HG03108 (cell line): ENCODE data around the gene TRIM75.
"Not testable (repeated sequence)": the region's sequence is repeated elsewhere in the genome, so short reads cannot be mapped to it uniquely, and the experiment has no call there.

Experiments
- ATAC-seq: cut with Tn5 transposase; IDR thresholded peaks from one replicate; pipeline ENCODE4 v1.9.1; 2021; ENCODE audit warnings: moderate library complexity; ENCODE audit not compliant: unreplicated experiment

The TRIM75 gene

DNA sequence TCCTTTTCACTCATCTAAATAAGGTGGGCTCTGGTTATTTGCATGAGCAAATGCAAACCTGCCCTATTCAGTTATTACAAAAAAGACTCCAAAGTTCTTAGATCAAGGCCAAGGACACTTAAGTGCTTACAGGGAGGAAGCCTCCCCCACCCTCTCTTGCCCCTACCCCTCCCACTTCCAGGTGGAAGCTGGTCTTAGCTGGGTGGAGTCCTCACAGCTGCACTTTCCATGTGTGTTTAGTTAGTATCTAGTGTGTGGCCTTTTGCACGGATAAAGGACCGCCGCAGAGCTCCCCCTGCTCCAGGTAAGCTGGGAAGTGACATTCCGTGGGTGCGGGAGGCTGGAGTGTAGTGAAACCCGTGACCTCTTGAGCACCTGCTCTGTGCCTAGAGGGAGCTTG, at the start of gene TRIM75:
TSS of gene TRIM75 (plus strand) at position 222 of the 400 bp plus-strand sequence. CDS start 5,282 bp downstream, outside the sequence.
- ATAC-seq = no peak

DNA sequence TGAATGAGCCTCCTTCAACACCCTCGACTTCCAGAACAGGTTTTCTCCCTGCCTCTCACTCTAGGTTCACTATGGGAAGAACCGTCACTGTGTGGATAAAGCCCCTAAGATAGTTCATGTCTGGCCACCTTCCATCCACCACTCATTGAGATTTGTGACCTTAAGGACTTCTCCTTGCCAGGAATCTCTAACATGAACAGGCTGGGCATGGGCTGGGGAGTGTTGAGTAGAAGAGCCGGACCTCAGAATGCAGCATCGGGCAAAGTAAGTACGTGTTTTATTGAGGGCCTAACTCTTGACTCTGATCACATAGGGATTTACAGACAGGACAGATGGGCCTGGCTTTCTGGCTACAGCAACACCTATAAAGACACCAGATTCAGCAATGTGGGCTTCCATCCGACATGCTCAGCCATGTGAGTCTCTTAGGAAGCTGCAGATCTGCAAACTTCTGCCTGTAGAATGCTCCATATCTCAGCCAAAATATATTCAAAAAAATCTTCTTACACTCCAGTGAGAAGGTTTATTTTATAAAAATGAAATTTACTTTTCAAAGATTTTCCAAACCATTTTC, 48.2 kb upstream of the TRIM75 start:
- ATAC-seq = no peak

DNA sequence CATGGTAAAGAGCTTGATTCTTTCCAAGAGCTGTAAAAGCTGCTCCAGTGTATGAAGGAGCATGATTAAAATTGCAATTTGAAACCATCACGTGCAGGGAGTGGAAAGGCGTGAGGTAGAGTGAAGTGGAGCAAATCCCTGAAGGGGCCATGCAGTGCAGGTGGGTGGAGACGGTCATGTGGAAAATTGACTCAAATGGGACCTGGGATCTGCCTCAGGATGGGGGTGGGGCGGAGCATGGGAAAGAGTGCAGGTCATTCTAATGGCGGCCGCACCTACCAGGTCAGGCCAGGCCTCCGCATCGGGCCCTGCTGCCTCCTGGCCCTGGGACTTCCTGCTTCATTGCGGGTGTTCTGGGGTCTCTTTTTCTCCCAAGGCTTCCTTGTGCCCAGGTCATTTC, 47.2 kb upstream of the TRIM75 start:
- ATAC-seq = no peak

DNA sequence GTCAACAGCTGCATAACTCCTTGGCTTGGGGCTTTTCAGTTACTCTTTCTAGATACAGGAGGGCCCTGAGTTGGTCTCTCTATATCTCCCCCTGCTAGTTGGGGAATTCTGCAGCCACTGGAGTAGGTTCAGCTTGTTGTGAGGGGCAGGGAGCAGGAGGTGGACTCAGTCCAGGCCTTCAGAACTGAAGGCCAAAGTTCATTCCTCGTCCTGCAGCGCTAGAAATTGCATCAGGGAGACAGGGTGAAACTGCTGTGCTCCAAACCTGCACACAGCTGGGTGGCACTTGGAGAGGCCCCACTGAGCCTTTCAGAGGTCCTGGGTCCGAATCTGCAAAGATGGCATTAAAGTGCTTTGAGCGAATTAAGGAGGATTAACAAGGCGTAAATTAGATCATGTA, 46.8 kb upstream of the TRIM75 start:
- ATAC-seq = no peak

DNA sequence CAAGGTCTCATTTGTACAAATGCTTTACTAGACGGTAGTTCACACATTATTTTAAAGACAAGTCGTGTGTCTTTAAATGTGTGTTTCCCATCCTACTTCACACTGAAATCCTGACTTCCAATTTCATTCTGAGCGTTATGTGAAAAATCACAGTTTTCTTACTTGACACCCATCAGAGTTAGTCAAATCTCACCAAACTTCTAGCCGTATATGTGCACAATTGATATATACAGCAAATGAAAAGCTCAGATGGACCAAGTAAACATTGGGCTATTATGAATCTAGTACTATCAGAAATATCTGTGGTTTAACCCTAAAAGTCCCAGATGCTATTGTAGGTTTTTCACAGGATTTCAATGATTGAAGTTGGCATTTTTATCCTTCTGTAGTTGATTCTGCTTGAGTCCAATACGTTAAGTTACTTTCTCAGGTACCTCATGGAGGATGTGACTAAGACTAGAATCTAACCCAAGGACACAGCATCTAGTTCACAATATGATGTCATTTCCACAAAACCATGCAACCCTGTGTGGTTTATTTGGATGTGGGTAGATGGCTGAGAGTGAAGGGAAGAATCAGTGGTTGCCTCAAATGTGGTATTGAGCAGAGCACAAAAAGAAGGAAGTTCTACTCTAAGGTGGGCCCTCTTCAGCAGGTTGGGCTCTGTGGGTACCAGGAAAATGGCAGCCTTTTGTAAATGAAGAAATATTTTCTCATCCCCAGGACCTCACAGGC, 44.0 kb upstream of the TRIM75 start:
- ATAC-seq = no peak

DNA sequence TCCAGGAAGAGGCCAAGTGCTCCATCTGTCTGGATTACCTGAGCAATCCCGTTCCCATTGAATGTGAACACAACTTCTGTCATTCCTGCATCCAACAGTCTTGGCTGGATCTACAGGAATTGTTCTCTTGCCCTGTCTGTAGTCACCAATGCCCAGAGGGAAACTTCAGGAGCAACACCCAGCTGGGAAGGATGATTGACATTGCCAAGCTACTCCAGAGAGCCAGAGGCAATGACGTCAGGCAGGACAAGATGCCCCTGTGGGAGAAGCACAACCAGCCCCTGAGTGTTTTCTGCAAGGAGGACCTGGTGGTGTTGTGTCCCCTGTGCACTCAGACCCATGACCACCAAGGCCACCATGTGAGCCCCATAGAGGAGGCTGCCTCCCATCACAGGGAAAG, 43.2 kb upstream of the TRIM75 start:
- no peak for ATAC-seq

DNA sequence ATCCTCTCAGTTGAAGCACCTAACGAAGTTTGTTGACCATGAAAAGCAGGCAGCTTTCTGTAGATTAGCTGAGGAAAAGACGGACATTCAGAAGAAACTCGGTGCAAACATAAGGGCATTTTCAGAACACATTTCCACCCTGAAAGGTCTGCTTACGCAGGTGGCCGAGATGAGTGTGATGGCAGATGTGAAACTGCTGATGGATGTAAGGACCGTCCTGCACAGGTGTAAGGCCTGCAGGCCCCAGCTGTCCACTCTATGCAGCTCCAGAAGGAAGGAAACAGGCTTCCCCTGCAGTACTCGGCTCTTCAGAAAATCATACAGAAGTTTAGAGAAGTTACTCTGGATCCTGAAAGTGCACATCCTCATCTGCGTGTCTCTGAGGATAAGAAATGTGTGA, 42.7 kb upstream of the TRIM75 start:
- no peak for ATAC-seq

DNA sequence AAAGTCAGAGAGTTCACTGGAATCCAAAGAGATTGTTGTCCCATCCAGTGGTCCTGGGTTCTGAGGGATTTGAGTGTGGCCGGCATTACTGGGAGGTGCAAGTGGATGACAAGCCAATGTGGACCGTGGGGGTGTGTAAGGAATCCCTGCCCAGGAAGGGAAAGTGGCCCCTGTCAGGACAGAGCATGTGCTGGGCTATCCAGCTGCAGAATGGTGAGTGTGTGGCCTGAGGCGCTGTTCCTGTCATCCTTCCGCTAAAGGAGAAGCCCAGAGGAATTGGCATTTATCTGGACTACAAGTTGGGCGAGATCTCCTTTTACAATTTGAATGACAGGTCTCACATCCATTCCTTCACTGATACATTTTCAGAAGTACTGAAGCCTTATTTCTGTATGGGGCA, 42.3 kb upstream of the TRIM75 start:
- no peak for ATAC-seq

DNA sequence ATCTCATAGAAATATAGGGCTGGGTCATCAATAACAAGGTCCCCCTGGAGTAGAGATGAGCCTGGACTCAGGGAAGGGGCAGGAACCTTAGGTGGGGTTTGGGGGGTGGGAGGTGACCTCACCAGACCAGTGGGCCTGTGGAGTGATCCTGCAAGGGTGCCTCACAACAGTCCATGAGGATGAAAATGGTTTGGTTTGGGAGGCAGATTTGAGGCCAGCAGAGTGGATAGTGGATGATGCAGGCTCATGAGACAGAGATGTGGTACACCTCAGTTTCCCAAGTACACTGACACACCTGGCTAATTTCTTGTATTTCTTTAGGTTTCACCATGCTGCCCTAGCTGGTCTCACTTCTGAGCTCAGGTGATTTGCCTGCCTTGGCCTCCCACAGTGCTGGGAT, 40.0 kb upstream of the TRIM75 start:
- no peak for ATAC-seq

DNA sequence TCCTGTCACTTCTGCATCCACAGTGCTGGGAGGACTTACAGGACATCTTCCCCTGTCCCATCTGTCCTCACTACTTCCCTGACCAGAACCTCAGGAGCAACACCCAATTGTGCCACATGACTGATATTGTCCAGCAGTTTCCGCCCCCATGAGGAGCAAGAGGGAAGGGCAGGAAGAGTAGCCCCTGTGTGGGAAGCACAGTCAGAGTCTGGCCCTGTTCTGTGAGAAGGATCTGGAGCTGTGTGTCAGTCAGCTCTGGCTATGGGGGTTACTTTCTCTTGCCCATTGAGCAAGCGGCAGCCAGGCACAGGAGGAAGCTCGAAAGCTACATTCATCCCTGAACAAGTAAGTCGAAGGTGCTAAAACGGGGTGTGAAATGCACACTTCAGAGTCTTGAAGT, 36.7 kb upstream of the TRIM75 start:
- ATAC-seq = no peak

DNA sequence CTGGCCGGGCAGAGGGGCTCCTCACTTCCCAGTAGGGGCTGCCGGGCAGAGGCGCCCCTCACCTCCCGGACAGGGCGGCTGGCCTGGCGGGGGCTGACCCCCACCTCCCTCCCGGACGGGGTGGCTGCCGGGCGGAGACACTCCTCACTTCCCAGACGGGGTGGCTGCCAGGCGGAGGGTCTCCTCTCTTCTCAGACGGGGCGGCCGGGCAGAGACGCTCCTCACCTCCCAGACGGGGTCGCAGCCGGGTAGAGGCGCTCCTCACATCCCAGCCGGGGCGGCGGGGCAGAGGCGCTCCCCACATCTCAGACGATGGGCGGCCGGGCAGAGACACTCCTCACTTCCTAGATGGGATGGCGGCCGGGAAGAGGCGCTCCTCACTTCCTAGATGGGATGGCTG, 33.7 kb upstream of the TRIM75 start:
- not testable (repeated sequence) for ATAC-seq

DNA sequence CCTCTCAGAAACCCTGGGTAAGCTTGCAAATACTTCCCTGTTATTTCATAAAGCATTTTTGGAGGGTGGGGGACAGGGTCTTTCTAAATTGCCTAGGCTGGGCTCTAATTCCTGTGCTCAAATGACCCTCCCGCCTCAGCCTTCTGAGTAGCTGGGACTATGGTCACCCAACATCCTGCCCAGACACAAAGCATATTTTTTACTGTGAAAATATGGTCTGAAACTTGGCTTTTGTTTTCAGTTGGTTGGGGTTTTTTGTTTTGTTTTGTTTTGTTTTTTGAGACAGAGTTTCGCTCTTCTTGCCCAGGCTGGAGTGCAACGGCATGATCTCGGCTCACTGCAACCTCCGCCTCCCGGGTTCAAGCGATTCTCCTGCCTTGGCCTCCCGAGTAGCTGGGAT, 27.9 kb upstream of the TRIM75 start:
- ATAC-seq = not testable (repeated sequence)

DNA sequence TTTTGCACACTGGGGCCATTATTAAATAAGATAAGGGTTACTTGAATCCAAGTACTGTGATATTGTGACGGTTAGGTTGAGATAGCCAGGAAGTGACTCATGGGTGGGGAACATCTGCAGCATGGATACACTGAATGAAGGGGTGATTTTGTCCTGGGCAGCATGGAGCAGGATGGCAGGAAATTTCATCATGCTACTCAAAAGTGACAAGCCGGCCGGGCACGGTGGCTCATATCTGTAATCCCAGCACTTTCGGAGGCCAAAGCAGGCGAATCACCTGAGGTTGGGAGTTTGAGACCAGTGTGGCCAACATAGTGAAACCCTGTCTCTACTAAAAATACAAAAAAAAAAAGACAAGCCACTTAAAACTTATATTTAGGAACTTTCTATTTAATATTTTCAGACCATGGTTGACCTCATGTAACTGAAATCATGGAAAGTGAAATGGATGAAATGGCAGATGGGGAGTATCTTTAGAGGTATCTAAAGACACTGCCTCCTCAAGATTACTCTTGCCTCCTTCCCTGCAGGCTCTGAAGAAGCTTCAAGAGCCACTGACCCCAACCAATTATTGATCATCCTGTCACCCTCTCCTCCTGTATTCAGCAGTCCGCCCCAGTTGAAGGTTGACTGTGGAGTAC, 25.8 kb upstream of the TRIM75 start:
- ATAC-seq = no peak

DNA sequence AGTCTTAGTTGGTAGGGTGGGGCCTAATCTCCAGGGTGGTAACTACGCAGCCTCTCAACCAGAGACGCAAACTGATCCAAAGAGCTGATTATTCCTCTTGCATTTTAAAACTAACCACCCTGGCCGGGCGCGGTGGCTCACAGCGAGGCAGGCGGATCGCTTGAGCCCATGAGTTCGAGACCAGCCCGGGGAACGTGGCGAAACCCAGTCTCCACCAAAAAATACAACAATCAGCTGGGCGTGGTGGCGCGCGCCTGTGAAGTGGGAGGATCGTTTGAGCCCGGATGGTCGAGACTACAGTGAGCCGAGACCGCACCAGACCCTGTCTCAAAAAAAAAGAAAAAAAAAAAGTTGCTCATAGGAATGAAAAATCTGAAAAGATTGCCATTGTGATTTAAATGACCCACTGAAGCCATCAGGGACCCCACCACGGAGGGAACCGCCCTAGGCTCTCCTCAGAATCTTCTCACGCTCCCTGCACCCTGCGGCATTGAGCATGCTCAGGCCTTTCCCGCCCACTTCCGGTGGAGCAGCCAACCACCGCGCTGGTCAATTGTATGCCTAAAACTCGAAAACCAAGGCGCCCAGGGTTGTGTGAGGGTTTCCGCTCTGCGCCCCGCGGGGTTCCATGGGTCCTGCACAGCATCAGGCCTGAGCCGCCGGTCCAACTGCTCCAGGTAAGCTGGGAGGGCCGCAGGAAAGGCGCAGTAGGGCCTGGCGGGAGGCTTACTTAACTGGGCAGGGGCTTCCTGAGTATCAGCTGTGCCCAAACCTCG, 22.0 kb upstream of the TRIM75 start, which contains the start of gene TRIM60:
TSS of gene TRIM60 (plus strand) at position 564 of the 776 bp plus-strand sequence. CDS start 8,074 bp downstream, outside the sequence.
- ATAC-seq = no peak

DNA sequence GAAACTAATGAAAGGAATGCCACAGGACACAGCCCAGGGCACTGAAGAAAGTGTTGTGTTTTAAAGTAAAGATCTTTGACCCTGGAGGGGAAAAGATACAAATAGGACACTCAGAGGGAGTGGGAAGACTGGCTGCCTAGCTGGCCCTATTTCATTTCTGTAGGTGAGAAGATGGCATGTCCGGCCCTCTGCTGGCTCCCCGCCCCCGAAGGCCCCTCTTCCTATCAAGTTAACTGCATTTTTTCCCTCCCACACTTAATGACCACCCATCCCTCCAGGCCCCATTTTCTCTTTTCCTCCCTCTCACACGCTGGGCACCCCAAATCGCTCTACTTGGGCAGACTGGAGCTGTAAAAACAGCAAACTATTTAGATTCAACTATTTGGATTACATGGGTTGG, 5.5 kb upstream of the TRIM75 start:
- ATAC-seq = no peak

DNA sequence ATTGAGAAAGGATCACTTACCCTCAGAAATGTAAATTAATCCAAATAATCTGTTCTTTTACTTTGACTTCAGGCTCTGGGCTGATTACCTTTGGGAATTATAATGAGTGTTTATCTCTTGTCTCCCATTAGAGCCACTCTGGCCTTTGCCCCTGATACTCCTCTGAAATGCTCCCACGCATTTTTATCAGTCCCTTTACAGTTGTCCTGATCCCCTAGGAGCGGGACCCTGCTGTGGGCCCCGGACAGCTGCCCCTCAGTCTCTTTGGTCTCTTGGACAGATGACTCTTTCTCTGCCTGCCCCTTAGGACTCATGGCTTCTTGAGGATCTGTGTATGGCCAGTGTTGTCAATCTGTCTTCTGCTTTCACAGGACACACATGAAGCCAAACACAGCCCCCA, 1.0 kb upstream of the TRIM75 start:
- ATAC-seq = no peak

DNA sequence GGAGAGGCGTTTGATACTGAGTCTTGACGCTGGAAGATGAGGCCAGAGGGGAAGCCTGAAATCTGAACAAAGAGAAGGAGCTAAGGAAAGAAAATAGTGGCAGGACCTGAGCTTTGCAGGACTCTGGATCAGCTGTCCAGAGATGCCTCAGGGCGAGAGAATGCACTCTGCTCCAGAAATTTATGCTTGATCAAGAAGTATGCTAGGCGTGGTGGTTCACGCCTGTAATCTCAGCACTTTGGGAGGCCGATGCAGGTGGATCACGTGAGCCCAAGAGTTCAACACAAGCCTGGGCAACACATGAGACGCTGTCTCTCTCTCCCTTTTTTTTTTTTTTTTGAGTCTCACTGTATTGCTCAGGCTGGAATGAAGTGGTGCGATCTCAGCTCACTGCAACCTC, 1.9 kb downstream of the TRIM75 start:
- ATAC-seq = no peak

DNA sequence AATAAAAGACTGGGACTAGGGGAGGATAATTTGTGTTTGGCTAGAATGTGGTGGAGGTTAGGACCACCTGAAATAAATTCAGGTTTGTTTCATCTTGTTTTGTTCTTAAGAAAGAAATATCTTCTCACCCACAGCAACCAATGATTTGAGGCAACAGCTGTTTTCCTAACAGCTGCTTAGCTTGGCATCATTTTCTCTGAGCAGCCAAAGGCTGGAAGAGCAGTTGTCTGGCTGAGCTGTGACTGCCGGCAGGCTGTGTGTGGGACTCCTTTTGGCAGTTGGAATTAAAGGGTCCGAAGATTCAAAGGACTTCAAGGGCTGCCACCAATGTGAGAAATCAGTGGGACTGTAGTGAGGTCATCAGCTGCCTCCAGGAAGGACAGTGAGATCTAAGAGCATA, 5.0 kb downstream of the TRIM75 start:
- ATAC-seq = no peak

DNA sequence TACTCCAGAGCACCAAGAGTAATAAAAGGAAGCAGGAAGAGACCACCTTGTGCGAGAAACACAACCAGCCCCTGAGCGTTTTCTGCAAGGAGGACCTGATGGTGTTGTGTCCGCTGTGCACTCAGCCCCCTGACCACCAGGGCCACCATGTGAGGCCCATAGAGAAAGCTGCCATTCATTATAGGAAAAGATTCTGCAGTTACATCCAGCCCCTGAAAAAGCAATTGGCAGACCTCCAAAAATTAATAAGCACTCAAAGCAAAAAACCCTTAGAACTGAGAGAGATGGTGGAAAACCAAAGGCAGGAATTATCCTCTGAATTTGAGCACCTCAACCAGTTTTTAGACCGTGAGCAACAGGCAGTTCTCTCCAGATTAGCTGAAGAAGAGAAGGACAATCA, 5.7 kb downstream of the TRIM75 start:
- ATAC-seq = no peak

DNA sequence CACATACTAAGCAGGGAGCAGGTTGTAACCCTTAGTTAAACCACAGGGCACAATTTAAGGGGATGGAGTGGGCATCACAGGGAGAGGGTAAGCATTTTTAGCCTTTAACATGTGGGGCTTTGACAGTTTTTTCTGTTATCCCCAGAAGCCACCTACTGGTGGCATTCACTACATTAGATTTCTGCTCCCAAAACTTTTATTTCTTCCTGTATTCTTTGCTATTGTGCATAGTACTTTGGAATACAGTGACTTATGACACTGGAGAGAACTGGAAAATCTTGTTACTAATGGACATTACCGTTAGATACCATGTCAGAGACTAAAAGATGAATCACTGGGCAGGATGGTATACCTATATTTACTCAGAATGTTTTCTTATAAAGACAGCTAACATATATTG, 7.3 kb downstream of the TRIM75 start:
- no peak for ATAC-seq

DNA sequence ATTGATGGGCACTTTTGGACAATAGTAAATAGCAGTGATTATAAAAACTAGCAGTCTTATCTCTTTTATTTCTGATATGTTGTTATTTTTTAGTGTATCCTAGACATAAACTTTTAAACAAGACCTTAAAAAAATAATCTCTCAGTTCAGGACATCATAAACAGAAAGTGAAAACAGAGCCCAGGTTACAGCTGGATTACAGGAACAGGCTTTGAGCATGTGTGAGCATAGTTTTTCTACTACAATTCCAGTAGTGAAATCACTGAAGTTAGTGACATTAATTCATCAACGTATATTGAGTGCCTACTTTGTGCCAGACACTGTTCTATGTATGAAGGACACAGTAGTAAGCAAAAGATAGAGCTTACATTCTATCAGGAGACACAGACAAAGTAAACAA, 16.9 kb downstream of the TRIM75 start:
- no peak for ATAC-seq

DNA sequence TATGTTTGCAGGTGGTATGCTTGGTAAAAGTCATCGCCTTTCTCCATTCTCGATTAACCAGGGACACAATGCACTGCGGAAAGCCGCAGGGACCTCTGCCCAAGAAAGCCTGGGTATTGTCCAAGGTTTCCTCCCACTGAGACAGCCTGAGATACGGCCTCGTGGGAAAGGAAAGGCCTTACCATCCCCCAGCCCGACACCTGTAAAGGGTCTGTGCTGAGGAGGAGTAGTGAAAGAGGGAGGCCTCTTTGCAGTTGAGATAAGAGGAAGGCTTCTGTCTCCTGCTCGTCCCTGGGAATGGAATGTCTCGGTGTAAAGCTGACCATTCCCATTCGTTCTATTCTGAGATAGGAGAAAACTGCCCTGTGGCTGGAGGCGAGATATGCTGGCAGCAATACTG, 19.7 kb downstream of the TRIM75 start:
- ATAC-seq = not testable (repeated sequence)
